GM18526 (cell line): ENCODE measurements around the gene FBXL14.

Experiments used
- POLR2A ChIP-seq: IDR thresholded peaks from 3 replicates; pipeline ENCODE4 v1.6.1; 2011; ENCODE audit not compliant: insufficient read length; ENCODE audit errors: extremely low read depth

Gene FBXL14, protein sequence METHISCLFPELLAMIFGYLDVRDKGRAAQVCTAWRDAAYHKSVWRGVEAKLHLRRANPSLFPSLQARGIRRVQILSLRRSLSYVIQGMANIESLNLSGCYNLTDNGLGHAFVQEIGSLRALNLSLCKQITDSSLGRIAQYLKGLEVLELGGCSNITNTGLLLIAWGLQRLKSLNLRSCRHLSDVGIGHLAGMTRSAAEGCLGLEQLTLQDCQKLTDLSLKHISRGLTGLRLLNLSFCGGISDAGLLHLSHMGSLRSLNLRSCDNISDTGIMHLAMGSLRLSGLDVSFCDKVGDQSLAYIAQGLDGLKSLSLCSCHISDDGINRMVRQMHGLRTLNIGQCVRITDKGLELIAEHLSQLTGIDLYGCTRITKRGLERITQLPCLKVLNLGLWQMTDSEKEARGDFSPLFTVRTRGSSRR

GRCh38 chr12:1594261-1595025 lies at the start of gene FBXL14:
Gene FBXL14 (minus strand): TSS chr12:1594581. CDS start chr12:1594066, 515 bp downstream.
- TF ChIP-seq POLR2A: peak; percentile 14

GRCh38 chr12:1643905-1644533 lies 49.6 kb upstream of the FBXL14 start:
- TF ChIP-seq POLR2A: no peak

DNA sequence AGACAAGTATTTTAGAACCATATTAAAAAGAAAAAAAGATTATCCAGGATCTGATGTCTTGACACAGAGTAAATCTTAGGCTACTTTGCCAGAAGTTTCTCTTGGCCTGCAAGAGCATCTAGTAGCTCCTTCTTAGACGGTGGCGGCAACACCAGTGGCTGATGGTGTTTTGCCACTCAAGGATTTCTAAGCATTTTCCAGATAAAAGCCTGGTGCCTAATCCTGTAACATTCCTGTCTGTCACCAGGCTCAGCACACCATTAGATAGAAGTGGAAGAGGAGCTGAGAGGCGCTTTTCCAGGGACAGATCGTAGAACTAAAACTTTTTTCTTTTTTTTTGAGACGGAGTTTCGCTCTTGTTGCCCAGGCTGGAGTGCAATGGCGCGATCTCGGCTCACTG lies 48.7 kb upstream of the FBXL14 start:
- no peak for TF ChIP-seq POLR2A

DNA sequence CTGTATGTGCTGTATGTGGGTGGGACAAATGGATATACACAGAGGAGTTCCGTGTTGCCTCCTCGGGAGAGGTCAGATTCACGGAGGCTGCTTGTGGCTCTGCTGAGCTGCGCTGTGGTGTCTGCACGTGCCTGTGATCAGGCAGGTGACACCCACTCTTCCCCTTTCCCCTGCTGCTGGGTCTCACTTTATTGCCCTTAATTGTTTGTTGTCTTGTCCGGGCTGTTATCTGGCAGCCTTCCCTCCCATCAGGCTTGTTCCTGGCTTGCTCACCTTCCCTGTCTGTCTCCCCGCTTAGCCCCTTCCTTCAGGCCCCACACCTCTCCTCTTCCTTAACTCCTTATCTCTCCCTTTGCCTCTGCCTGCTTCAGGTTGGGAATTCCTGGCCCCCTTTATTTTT lies 48.1 kb upstream of the FBXL14 start:
- TF ChIP-seq POLR2A: no peak

DNA sequence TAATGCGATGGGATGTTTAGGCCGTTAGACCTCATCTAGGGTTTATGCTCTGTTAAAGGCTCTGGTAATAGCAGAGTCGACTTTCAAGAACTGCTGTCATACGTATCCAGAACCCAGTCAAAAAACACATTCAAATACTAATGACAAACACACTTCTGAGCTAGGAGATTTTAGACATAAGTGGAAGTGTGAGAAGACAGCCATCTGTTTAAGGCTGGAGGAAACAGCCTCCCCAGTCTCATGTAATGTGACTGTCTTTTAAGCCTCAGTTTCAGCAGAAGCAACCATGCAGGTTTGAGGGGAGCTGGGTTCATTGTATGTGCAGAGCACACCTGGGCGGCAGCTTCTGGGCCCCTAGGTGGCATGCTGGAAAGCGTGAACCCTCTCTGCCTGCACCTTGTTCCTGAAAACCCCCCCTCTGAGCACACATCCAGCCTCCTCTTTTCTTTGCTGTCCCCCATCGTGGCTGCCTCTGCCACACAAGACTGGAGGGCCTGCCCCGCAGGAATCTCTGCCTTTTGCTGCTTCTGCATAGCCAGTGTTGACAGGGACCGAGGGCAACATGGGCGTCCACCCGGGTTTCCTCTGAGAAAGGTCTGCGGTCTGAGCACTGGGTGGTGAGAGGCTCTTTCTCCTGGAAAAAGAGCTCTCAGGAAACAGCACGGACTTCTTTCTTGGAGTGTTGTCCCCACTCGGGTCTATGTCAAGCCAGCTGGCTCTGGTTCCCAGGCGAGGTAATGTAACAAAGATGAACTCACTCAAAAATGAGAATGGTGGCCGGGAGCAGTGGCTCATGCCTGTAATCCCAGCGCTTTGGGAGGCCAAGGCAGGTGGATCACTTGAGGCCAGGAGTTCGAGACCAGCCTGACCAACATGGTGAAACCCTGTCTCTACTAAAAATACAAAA lies 46.2 kb upstream of the FBXL14 start:
- no peak for TF ChIP-seq POLR2A

GRCh38 chr12:1639538-1639937 lies 45.2 kb upstream of the FBXL14 start:
- TF ChIP-seq POLR2A: no peak

GRCh38 chr12:1638203-1638602 lies 43.8 kb upstream of the FBXL14 start:
- TF ChIP-seq POLR2A: no peak

DNA sequence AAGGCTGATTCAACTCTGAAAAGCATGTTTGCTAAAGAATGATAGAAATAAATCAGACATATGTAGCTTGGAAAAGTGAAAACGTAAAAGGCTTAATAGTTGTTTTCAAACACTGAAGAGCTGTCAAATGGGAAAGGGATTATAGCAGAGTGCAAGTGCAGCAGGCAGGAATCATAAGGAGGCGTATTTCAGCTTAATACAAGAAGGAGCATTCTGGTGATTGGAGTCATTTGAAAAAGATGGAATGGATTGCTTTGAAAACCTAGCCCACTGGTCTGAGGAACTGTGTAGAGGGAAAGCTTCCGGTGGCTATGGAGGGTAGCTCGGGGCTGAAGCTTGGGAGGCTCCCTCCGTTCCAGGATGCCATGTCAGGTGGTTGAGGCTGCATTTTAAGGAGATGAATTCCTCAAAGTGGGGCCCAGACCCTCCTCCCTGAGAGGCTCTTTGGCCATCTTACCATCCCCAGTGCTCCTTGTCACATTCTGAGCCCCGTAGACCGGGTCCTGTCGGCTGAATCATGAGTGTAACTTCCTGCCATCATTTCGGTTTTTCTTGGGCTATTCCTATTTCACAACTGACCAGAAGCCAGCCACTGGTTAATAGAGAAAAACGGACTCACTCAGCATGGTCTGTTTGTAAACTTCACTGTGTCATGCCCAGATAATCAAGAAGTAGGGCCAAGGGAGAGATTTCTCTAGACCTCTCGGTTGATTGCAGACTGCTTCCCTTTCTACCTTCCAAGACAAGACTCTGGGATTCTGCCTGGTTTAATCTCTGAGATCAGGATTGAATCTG lies 41.1 kb upstream of the FBXL14 start:
- no peak for TF ChIP-seq POLR2A

DNA sequence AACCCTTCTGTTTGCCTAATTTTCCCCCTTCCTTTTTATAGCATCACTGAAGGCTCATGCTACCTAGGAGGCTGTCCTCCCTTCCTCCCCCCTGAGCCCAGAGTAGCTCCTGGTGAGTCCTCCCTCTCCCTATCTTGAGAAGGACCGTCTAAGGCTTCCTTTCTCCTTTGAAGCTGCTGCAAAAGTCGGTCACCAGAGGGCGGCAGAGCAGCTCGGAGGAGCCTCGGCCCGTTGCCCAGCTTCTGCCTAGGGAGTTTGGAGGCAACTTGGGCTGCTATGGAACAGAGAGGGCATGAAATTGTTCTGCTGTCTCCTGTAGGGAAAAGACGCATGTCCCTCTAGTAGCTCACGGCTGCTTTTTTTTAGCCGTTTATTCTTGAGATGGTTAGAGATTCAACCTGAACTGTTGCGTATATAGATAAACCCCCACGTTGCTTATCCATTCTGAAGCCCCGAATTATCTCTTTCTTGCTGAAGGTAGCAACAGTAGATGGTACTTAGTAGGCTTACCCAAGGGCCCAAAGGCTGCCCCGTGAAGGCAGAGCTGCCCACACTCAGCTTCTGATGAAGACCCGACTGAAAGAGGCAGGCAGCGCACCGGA lies 40.3 kb upstream of the FBXL14 start:
- no peak for TF ChIP-seq POLR2A

- no peak for TF ChIP-seq POLR2A
Measured at GRCh38 chr12:1634149-1634548, 39.8 kb upstream of the FBXL14 start.

DNA sequence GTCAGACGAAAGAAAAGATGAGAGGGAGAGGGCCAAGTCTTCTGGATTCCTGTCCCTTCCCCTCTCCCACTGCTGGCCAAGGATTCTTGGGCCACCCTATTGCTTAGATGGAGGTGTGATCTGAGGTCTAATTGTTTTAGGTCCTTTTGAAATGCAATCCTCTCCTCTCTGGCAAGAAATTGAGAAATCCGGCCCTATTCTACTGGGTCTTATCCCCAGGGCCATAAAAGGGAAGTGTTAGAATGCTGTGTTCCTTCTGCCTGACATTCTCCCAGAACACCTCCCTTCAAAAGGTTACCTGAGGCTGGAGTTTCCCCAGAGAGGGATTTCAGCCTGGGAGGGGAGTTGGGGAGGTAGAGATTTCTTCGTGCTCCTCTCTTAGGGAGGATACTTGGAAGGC lies 39.1 kb upstream of the FBXL14 start:
- TF ChIP-seq POLR2A: no peak

GRCh38 chr12:1632702-1633101 lies 38.3 kb upstream of the FBXL14 start:
- no peak for TF ChIP-seq POLR2A

GRCh38 chr12:1630827-1631591 lies 36.6 kb upstream of the FBXL14 start:
- TF ChIP-seq POLR2A: no peak

GRCh38 chr12:1630133-1630826 lies 35.9 kb upstream of the FBXL14 start:
- no peak for TF ChIP-seq POLR2A
